Measurements from ENCODE around the gene SATB2. TPM values are rescaled to one million over a fixed set of nuclear protein-coding genes. Genes with fewer than 3 reads are reported as not detected.

SATB2 gene
- total RNA-seq, 2 donors from 2014 or later: 133 to 178 TPM

DNA sequence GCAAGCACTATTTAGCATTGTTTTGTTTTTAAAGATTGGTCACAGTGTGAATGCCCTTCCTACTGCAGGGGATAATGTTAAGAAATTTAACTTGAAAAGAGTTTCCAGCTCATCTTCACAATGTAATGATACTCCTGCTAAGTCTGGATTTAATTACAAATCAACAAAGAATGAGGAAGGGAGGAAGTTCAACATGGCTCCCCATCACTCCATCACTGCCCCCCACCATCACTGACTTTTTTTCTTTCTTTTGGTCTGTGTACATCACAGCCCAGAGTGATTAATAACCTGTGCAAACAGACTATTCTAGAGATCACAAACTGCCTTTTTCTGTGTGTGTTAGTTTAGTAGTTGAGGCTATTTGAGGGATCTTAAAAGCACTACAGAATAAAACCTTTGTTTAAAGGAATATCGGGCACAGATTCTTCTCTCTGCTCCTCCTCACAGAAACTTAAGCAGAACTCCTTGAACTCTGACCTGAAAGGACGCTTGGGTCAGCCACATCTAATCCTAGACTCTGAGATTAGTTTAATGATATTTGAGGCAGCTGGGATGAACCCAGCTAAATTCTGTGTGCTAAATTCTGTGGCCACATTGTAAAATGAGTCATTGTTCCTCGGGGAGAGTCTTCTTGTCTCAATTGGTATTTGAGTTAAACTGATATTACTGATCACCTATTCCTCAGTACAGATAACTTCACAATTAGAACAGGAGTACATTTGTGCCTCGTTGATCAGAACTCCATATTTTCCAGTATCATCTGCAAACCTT is 47.8 kb downstream of the SATB2 start:
- H3K9ac ChIP-seq (ENCODE audit: low read depth in 2 of 2, low read length in 2 of 2): no peak overlapping the region
- H3K27ac ChIP-seq: no peak overlapping the region
- no peak for TF ChIP-seq CTCF (IDR thresholded peaks at IDR 0.05)
- no peaks in the 10 kb centered on the region for H3K27me3 ChIP-seq
- no peak for DNase-seq
- intact Hi-C loops (cut with DNase I): no loop called here
- H3K9me3 ChIP-seq: no peaks in the 10 kb centered on the region
- H3K4me3 ChIP-seq: no peak overlapping the region
- no peaks in the 10 kb centered on the region for H3K36me3 ChIP-seq
- H3K4me1 ChIP-seq: peaks cover 11% of the 10 kb centered on the region

- Histone ChIP-seq H3K27ac (no peak overlapping the region), H3K36me3 (no peaks in the 10 kb centered on the region), H3K4me1 (peaks cover 9% of the 10 kb centered on the region), H3K4me3 (no peak overlapping the region), H3K9ac (ENCODE audit: low read depth in 2 of 2, low read length in 2 of 2) (no peak overlapping the region), H3K9me3 (no peaks in the 10 kb centered on the region), H3K27me3 (no peaks in the 10 kb centered on the region)
- intact Hi-C loops (cut with DNase I): no loop called here
- TF ChIP-seq CTCF (IDR thresholded peaks at IDR 0.05): no peak
- no peak for DNase-seq
Observed at GRCh38 chr2:199407421-199407820, 50.3 kb downstream of the SATB2 start.

- Histone ChIP-seq H3K36me3 (no peaks in the 10 kb centered on the region), H3K27me3 (no peaks in the 10 kb centered on the region), H3K9me3 (no peaks in the 10 kb centered on the region), H3K27ac (no peak overlapping the region), H3K4me3 (no peak overlapping the region), H3K9ac (ENCODE audit: low read depth in 2 of 2, low read length in 2 of 2) (no peak overlapping the region), H3K4me1 (no peaks in the 10 kb centered on the region)
- no peak for DNase-seq
- TF ChIP-seq CTCF (IDR thresholded peaks at IDR 0.05): peak; percentile 19
- intact Hi-C loops (cut with DNase I): no loop called here
Observed at GRCh38 chr2:199405241-199405640, 52.5 kb downstream of the SATB2 start.

GRCh38 chr2:199404841-199405240 is 52.9 kb downstream of the SATB2 start:
- no peak for TF ChIP-seq CTCF (IDR thresholded peaks at IDR 0.05)
- Histone ChIP-seq H3K9me3 (no peaks in the 10 kb centered on the region), H3K27me3 (no peaks in the 10 kb centered on the region), H3K36me3 (no peaks in the 10 kb centered on the region), H3K4me3 (no peak overlapping the region), H3K9ac (ENCODE audit: low read depth in 2 of 2, low read length in 2 of 2) (no peak overlapping the region), H3K4me1 (no peaks in the 10 kb centered on the region), H3K27ac (no peak overlapping the region)
- DNase-seq: no peak
- intact Hi-C loops (cut with DNase I): no loop called here

GRCh38 chr2:199395311-199395710 is 62.4 kb downstream of the SATB2 start:
- no peaks in the 10 kb centered on the region for H3K27me3 ChIP-seq
- H3K9me3 ChIP-seq: no peaks in the 10 kb centered on the region
- H3K4me1 ChIP-seq: no peaks in the 10 kb centered on the region
- H3K27ac ChIP-seq: no peak overlapping the region
- H3K9ac ChIP-seq (ENCODE audit: low read depth in 2 of 2, low read length in 2 of 2): no peak overlapping the region
- peaks cover 3% of the 10 kb centered on the region for H3K36me3 ChIP-seq
- intact Hi-C loops (cut with DNase I): no loop called here
- no peak for TF ChIP-seq CTCF (IDR thresholded peaks at IDR 0.05)
- DNase-seq: no peak
- H3K4me3 ChIP-seq: no peak overlapping the region
